K562 (cell line): ENCODE results near the gene LRRC4C. TPM values are rescaled to one million over a fixed set of nuclear protein-coding genes. Genes with fewer than 3 reads are reported as not detected.

ENCODE experiments used
- ETS1 ChIP-seq: conservative IDR thresholded peaks from 2 replicates; pipeline ENCODE4 v1.6.1; 2011; ENCODE audit warnings: low read depth, mild to moderate bottlenecking, low read length; ENCODE audit not compliant: control insufficient read depth
- MGA ChIP-seq: fragments of 450-650 bp; IDR thresholded peaks from 2 replicates; pipeline ENCODE4 v1.6.1; 2016; ENCODE audit warnings: mild to moderate bottlenecking, moderate library complexity
- TAF15 ChIP-seq: fragments of 200-400 bp; formaldehyde crosslinking; IDR thresholded peaks from 2 replicates; pipeline ENCODE4 v1.6.1; 2017; ENCODE audit warnings: mild to moderate bottlenecking, low read depth, low read length, moderate library complexity
- ZNF584 ChIP-seq: fragments of 200-800 bp; sonication (Bioruptor generic); IDR thresholded peaks from 2 replicates; pipeline ENCODE4 v1.6.1; 2016; ENCODE audit warnings: low read depth, mild to moderate bottlenecking, missing genetic modification characterization, missing compliant biosample characterization
- polyA plus RNA-seq, 8 experiments: library from polyadenylated mRNA; depleted of rRNA in 4 of 8; stranded (reverse) in 5 of 8; unstranded in 3 of 8; fragments of >200 nt; fragmentation: Nextera tagmentation in 2 of 8; fragmentation: Illumina TruSeq in 1 of 8; extraction: Ambion mirVana in 2 of 8; extraction: Trizol in 1 of 8; gene quantifications; 2 replicates each; pipeline versions ENCODE4 v1.2.1 to v1.2.3, GENCODE V29; 2011 to 2014; ENCODE audit warnings: inconsistent platforms in 1 of 8, missing spikeins in 1 of 8
- total RNA-seq, 7 experiments: library from RNA; depleted of rRNA in 6 of 7; stranded (reverse); fragments of >200 nt in 6 of 7; fragmentation: Illumina TruSeq in 2 of 7; extraction: Trizol in 2 of 7; gene quantifications; 2 replicates each; pipeline versions ENCODE4 v1.2.1 to v1.2.3, GENCODE V29; 2011 to 2021; ENCODE audit warnings: low replicate concordance in 1 of 7

The LRRC4C gene
- total and polyA plus RNA-seq, 9 of the 15 experiments (the other 6 are each of a cell fraction or from before 2014, with no cell fraction given), result not detected

- TF ChIP-seq MGA, result no peak
- no peak for TF ChIP-seq ETS1
- no peak for TF ChIP-seq ZNF584 (CRISPR knock-in tag)
- no peak for TF ChIP-seq TAF15
These were observed 1230.8 kb downstream of the LRRC4C start (continued) for GRCh38 chr11:40228662-40229061.
